Skeletal muscle tissue (tissue), 4 donors: Measurements from ENCODE around the gene DGUOK. TPM values are rescaled to one million over a fixed set of nuclear protein-coding genes. Genes with fewer than 3 reads are reported as not detected.

Experiments used
- H3K27ac ChIP-seq: one replicate; pipeline ENCODE4 v1.7.0; 2013; ENCODE audit warnings: mild to moderate bottlenecking, low read depth, low read length, inconsistent platforms
- H3K27me3 ChIP-seq, 3 donors: one replicate each; pipeline ENCODE4 v1.7.0; 2013; ENCODE audit warnings: low read length in 3 of 3; ENCODE audit not compliant: control insufficient read depth in 3 of 3, insufficient read depth in 3 of 3
- H3K36me3 ChIP-seq, 3 donors: one replicate each; pipeline ENCODE4 v1.7.0; 2013; ENCODE audit warnings: low read length in 3 of 3; ENCODE audit not compliant: control insufficient read depth in 3 of 3, insufficient read depth in 3 of 3
- H3K4me1 ChIP-seq, 3 donors: one replicate each; pipeline ENCODE4 v1.7.0; 2013; ENCODE audit warnings: low read length in 3 of 3, mild to moderate bottlenecking in 3 of 3; ENCODE audit not compliant: control insufficient read depth in 3 of 3, insufficient read depth in 3 of 3
- H3K4me3 ChIP-seq, 3 donors: one replicate each; pipeline ENCODE4 v1.7.0; 2013; ENCODE audit warnings: low read length in 3 of 3
- H3K9ac ChIP-seq, 3 donors: one replicate each; pipeline ENCODE4 v1.7.0; 2013; ENCODE audit warnings: low read length in 3 of 3, mild to moderate bottlenecking in 3 of 3, moderate library complexity in 2 of 3, low read depth in 1 of 3
- H3K9me3 ChIP-seq, 3 donors: one replicate each; pipeline ENCODE4 v1.7.0; 2013; ENCODE audit warnings: low read length in 3 of 3; ENCODE audit not compliant: control insufficient read depth in 3 of 3
- total RNA-seq: library from RNA; depleted of rRNA; stranded (reverse); fragments of >200 nt; gene quantifications from one replicate; pipeline ENCODE4 v1.2.3, GENCODE V29; 2014
- donor health status: Osteomylitis.

DGUOK gene
- total RNA-seq, 1 donor from 2014 or later, result 32.4 TPM

GRCh38 chr2:73990531-73990930, 63.9 kb downstream of the DGUOK start:
- Histone ChIP-seq H3K27ac (no peak overlapping the region), H3K9ac (peak overlapping the region in 1 of 3 donors; percentile 25), H3K36me3 (peaks cover 0 to 3% (median 0%) of the 10 kb centered on the region in 3 donors), H3K9me3 (no peaks in the 10 kb centered on the region), H3K4me1 (peaks cover 24 to 34% (median 24%) of the 10 kb centered on the region in 3 donors), H3K27me3 (no peaks in the 10 kb centered on the region), H3K4me3 (no peak overlapping the region)

GRCh38 chr2:73992036-73992435, 65.4 kb downstream of the DGUOK start:
- Histone ChIP-seq H3K9ac (no peak overlapping the region), H3K4me1 (peaks cover 14 to 19% (median 14%) of the 10 kb centered on the region in 3 donors), H3K27ac (no peak overlapping the region), H3K36me3 (no peaks in the 10 kb centered on the region), H3K27me3 (no peaks in the 10 kb centered on the region), H3K9me3 (no peaks in the 10 kb centered on the region), H3K4me3 (no peak overlapping the region)

GRCh38 chr2:73993376-73993775, 66.7 kb downstream of the DGUOK start:
- Histone ChIP-seq H3K9ac (no peak overlapping the region), H3K4me1 (peaks cover under 1 to 6% (median 1%) of the 10 kb centered on the region in 3 donors), H3K9me3 (no peaks in the 10 kb centered on the region), H3K27ac (no peak overlapping the region), H3K36me3 (no peaks in the 10 kb centered on the region), H3K4me3 (no peak overlapping the region), H3K27me3 (no peaks in the 10 kb centered on the region)

GRCh38 chr2:73993778-73994177, 67.1 kb downstream of the DGUOK start:
- Histone ChIP-seq H3K36me3 (no peaks in the 10 kb centered on the region), H3K27ac (no peak overlapping the region), H3K4me1 (peaks cover 0 to 3% (median 0%) of the 10 kb centered on the region in 3 donors), H3K9me3 (no peaks in the 10 kb centered on the region), H3K9ac (no peak overlapping the region), H3K27me3 (no peaks in the 10 kb centered on the region), H3K4me3 (no peak overlapping the region)

- Histone ChIP-seq H3K36me3 (no peaks in the 10 kb centered on the region), H3K4me1 (peaks cover 0 to 3% (median 0%) of the 10 kb centered on the region in 3 donors), H3K4me3 (no peak overlapping the region), H3K9ac (no peak overlapping the region), H3K9me3 (no peaks in the 10 kb centered on the region), H3K27me3 (no peaks in the 10 kb centered on the region), H3K27ac (no peak overlapping the region)
These were observed 67.6 kb downstream of the DGUOK start for GRCh38 chr2:73994178-73994831.

GRCh38 chr2:73995810-73996209, 69.1 kb downstream of the DGUOK start:
- Histone ChIP-seq H3K36me3 (no peaks in the 10 kb centered on the region), H3K27ac (no peak overlapping the region), H3K9ac (no peak overlapping the region), H3K9me3 (no peaks in the 10 kb centered on the region), H3K27me3 (no peaks in the 10 kb centered on the region), H3K4me3 (no peak overlapping the region), H3K4me1 (peaks cover 0 to 5% (median 2%) of the 10 kb centered on the region in 3 donors)

GRCh38 chr2:73997813-73998212, 71.1 kb downstream of the DGUOK start:
- no peaks in the 10 kb centered on the region for H3K27me3 ChIP-seq
- H3K4me1 ChIP-seq, result peaks cover 4 to 15% (median 8%) of the 10 kb centered on the region in 3 donors
- no peak overlapping the region for H3K4me3 ChIP-seq
- no peaks in the 10 kb centered on the region for H3K9me3 ChIP-seq
- no peak overlapping the region for H3K9ac ChIP-seq
- H3K36me3 ChIP-seq, result no peaks in the 10 kb centered on the region
- H3K27ac ChIP-seq, result no peak overlapping the region

GRCh38 chr2:73998451-73998850, 71.8 kb downstream of the DGUOK start:
- Histone ChIP-seq H3K4me3 (no peak overlapping the region), H3K9ac (no peak overlapping the region), H3K9me3 (no peaks in the 10 kb centered on the region), H3K27me3 (no peaks in the 10 kb centered on the region), H3K4me1 (peaks cover 6 to 18% (median 11%) of the 10 kb centered on the region in 3 donors), H3K36me3 (no peaks in the 10 kb centered on the region), H3K27ac (no peak overlapping the region)

GRCh38 chr2:73998933-73999332, 72.3 kb downstream of the DGUOK start:
- no peaks in the 10 kb centered on the region for H3K27me3 ChIP-seq
- no peak overlapping the region for H3K4me3 ChIP-seq
- H3K4me1 ChIP-seq, result peaks cover 8 to 17% (median 16%) of the 10 kb centered on the region in 3 donors
- H3K36me3 ChIP-seq, result no peaks in the 10 kb centered on the region
- no peaks in the 10 kb centered on the region for H3K9me3 ChIP-seq
- no peak overlapping the region for H3K27ac ChIP-seq
- H3K9ac ChIP-seq, result no peak overlapping the region

GRCh38 chr2:73999881-74000597, 73.4 kb downstream of the DGUOK start:
- H3K9me3 ChIP-seq, result no peaks in the 10 kb centered on the region
- H3K27me3 ChIP-seq, result no peaks in the 10 kb centered on the region
- peaks cover 16 to 26% (median 23%) of the 10 kb centered on the region in 3 donors for H3K4me1 ChIP-seq
- H3K9ac ChIP-seq, result no peak overlapping the region
- no peaks in the 10 kb centered on the region for H3K36me3 ChIP-seq
- no peak overlapping the region for H3K4me3 ChIP-seq
- H3K27ac ChIP-seq, result no peak overlapping the region
